PC-3 (cell line): Measurements from ENCODE around the gene PVALEF. TPM values are rescaled to one million over a fixed set of nuclear protein-coding genes. Genes with fewer than 3 reads are reported as not detected.

ENCODE experiments used
- ATAC-seq: fragments of 200-7000 bp; cut with Tn5 transposase; 2 replicates; pipeline ENCODE4 v1.9.1; 2020; ENCODE audit warnings: mild to moderate bottlenecking, moderate library complexity
- BruUV-seq: library from RNA; stranded (reverse); fragments of 400-500 nt; replicated peaks from 2 replicates; lab custom pipeline; 2021; lab: Mats Ljungman, UMichigan
- CTCF ChIA-PET: fragments of 300-600 bp; sonication (Branson Sonifier 250); formaldehyde crosslinking; loops from one replicate; lab custom pipeline; 2022; ENCODE audit warnings: antibody characterized with exemption; lab: Charles Lee
- POLR2A ChIA-PET: fragments of 300-600 bp; sonication (Branson Sonifier 250); formaldehyde crosslinking; loops from one replicate; lab custom pipeline; 2022; ENCODE audit warnings: antibody characterized with exemption; ENCODE audit not compliant: unreplicated experiment; lab: Charles Lee
- DNase-seq: peaks from one replicate; pipeline ENCODE4 v3.0.0-alpha.2; 2015
- H2AFZ ChIP-seq: fragments of 300-600 bp; sonication (generic); 2 replicates; pipeline ENCODE4 v1.6.0; 2016; ENCODE audit warnings: antibody characterized with exemption, low read length
- H3F3A ChIP-seq: fragments of 300-600 bp; sonication (generic); one replicate; pipeline ENCODE4 v1.6.0; 2017; ENCODE audit warnings: antibody characterized with exemption, low read length, control low read depth, mild to moderate bottlenecking; ENCODE audit not compliant: unreplicated experiment
- H3K27ac ChIP-seq: fragments of 300-600 bp; sonication (generic); 2 replicates; pipeline ENCODE4 v1.5.1; 2016; ENCODE audit warnings: mild to moderate bottlenecking, low read length
- H3K27me3 ChIP-seq: fragments of 300-600 bp; sonication (generic); 2 replicates; pipeline ENCODE4 v1.6.1; 2016; ENCODE audit warnings: low read length, mixed read lengths
- H3K36me3 ChIP-seq: fragments of 300-600 bp; sonication (generic); 2 replicates; pipeline ENCODE4 v1.6.1; 2016; ENCODE audit warnings: low read depth, mixed run types, low read length, mixed read lengths
- H3K4me1 ChIP-seq: fragments of 300-600 bp; sonication (generic); 2 replicates; pipeline ENCODE4 v1.5.1; 2016; ENCODE audit warnings: low read length; ENCODE audit not compliant: insufficient read depth
- H3K4me2 ChIP-seq: fragments of 300-600 bp; sonication (generic); 2 replicates; pipeline ENCODE4 v1.6.0; 2016; ENCODE audit warnings: low read length
- H3K4me3 ChIP-seq: fragments of 300-600 bp; sonication (generic); 2 replicates; pipeline ENCODE4 v1.5.1; 2016; ENCODE audit warnings: mild to moderate bottlenecking, low read length, mixed read lengths
- H3K79me2 ChIP-seq: fragments of 300-600 bp; sonication (generic); 2 replicates; pipeline ENCODE4 v1.6.1; 2017; ENCODE audit warnings: low read length, mixed read lengths
- H3K9ac ChIP-seq: fragments of 300-600 bp; sonication (generic); 2 replicates; pipeline ENCODE4 v1.6.0; 2016; ENCODE audit warnings: mild to moderate bottlenecking, low read length
- H3K9me2 ChIP-seq: fragments of 300-600 bp; sonication (generic); replicated peaks from 2 replicates; pipeline ENCODE4 v1.6.1; 2016; ENCODE audit warnings: mixed run types, low read length, mixed read lengths
- H3K9me3 ChIP-seq: fragments of 300-600 bp; sonication (generic); 2 replicates; pipeline ENCODE4 v1.6.1; 2016; ENCODE audit warnings: low read length, mixed read lengths
- H4K20me1 ChIP-seq: fragments of 300-600 bp; sonication (generic); 2 replicates; pipeline ENCODE4 v1.6.1; 2016; ENCODE audit warnings: low read length, mixed read lengths
- EZH2 ChIP-seq: fragments of 300-600 bp; sonication (generic); IDR thresholded peaks from one replicate; pipeline ENCODE4 v1.6.1; 2017; ENCODE audit warnings: antibody characterized with exemption, mild to moderate bottlenecking, low read length; ENCODE audit not compliant: unreplicated experiment
- EZH2phosphoT487 ChIP-seq: fragments of 300-600 bp; sonication (generic); IDR thresholded peaks from 2 replicates; pipeline ENCODE4 v1.6.1; 2018; ENCODE audit warnings: mild to moderate bottlenecking, antibody characterized with exemption, low read length, borderline replicate concordance
- intact Hi-C: fragments of 100-400 bp; cut with micrococcal nuclease; formaldehyde crosslinking; loops from 2 replicates; pipeline ENCODE4 v1.9.0; 2023
- total RNA-seq: library from RNA; depleted of rRNA; stranded (reverse); fragments of >200 nt; gene quantifications from 2 replicates; pipeline ENCODE4 v1.2.3, GENCODE V29; 2014
- TF ChIP-seq, protein P1 (sequence below): fragments of 300-600 bp; sonication (generic); conservative IDR thresholded peaks from 2 replicates; pipeline ENCODE4 v1.5.1; 2017; ENCODE audit warnings: antibody characterized with exemption, low read depth, mild to moderate bottlenecking, low read length

PVALEF gene
- total RNA-seq, 1 experiment from 2014 or later, result not detected

DNA sequence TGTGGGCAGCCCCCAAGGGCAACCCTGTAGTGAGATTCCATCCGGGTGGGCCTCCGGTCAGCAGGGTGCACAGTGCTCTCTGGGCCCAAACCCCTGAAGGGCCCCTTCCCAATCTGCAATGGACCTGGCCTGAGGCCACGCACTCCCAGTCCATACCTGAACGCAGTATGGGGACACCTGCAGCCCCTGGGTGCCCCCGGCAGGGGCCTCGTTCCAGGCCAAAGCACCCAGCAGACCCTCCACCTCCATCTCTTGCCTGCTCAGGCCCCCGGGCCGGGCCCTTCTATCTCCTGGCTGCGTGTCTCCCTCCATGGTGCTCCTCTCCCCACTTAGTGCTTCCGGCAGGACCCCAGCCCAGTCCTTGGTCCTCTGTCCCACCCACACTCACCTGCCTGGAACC is 18.0 kb downstream of the PVALEF start:
- Histone ChIP-seq H3K27me3 (no peaks in the 10 kb centered on the region), H3K27ac (no peak overlapping the region), H3K4me3 (no peak overlapping the region), H3K9me2 (no peaks in the 10 kb centered on the region), H3K9me3 (no peaks in the 10 kb centered on the region), H3K4me1 (no peaks in the 10 kb centered on the region), H4K20me1 (no peaks in the 10 kb centered on the region), H3K4me2 (no peak overlapping the region), H2AFZ (no peak overlapping the region), H3K36me3 (no peaks in the 10 kb centered on the region), H3K79me2 (no peaks in the 10 kb centered on the region), H3F3A (no peaks in the 10 kb centered on the region), H3K9ac (no peak overlapping the region)
- ChIA-PET CTCF (no interaction called here), POLR2A (no interaction called here)
- no TSS peak for BruUV-seq
- intact Hi-C loops, result no loop called here
- no peak for DNase-seq
- ATAC-seq, result no peak
- TF ChIP-seq EZH2phosphoT487 (no peak), EZH2 (no peak)
- TF ChIP-seq, protein P1, sequence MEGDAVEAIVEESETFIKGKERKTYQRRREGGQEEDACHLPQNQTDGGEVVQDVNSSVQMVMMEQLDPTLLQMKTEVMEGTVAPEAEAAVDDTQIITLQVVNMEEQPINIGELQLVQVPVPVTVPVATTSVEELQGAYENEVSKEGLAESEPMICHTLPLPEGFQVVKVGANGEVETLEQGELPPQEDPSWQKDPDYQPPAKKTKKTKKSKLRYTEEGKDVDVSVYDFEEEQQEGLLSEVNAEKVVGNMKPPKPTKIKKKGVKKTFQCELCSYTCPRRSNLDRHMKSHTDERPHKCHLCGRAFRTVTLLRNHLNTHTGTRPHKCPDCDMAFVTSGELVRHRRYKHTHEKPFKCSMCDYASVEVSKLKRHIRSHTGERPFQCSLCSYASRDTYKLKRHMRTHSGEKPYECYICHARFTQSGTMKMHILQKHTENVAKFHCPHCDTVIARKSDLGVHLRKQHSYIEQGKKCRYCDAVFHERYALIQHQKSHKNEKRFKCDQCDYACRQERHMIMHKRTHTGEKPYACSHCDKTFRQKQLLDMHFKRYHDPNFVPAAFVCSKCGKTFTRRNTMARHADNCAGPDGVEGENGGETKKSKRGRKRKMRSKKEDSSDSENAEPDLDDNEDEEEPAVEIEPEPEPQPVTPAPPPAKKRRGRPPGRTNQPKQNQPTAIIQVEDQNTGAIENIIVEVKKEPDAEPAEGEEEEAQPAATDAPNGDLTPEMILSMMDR, result no peak

DNA sequence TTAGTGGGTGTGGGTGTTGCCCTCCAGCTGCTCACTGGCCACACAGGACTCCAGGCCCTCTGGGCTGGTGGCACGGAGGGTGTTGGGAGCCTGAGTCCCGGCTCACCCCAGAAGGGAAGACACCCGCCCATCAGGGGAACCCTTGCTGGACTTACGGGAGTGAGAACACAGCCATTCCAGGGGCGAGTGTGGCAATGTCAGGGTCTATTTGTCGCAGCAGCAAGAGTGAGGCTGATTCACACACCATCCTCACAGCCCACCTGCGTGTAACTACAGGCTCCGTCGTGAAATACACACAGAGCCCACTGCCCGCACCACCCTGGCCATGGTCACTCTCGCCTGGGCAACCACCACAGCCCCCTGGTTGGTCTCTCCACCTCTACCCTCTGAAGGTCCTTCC is 18.5 kb downstream of the PVALEF start:
- DNase-seq (no peak), ATAC-seq (no peak)
- H3K36me3 ChIP-seq, result no peaks in the 10 kb centered on the region
- no peak overlapping the region for H3K4me3 ChIP-seq
- no peak overlapping the region for H3K9ac ChIP-seq
- H2AFZ ChIP-seq, result no peak overlapping the region
- intact Hi-C loops, result no loop called here
- TF ChIP-seq EZH2phosphoT487 (no peak), EZH2 (no peak)
- TF ChIP-seq, protein P1, result no peak
- H3K79me2 ChIP-seq, result no peaks in the 10 kb centered on the region
- no peaks in the 10 kb centered on the region for H4K20me1 ChIP-seq
- BruUV-seq, result no TSS peak
- H3K9me3 ChIP-seq, result no peaks in the 10 kb centered on the region
- POLR2A ChIA-PET, result no interaction called here
- no peaks in the 10 kb centered on the region for H3K4me1 ChIP-seq
- no peak overlapping the region for H3K27ac ChIP-seq
- no peaks in the 10 kb centered on the region for H3F3A ChIP-seq
- H3K9me2 ChIP-seq, result no peaks in the 10 kb centered on the region
- no peak overlapping the region for H3K4me2 ChIP-seq
- no peaks in the 10 kb centered on the region for H3K27me3 ChIP-seq
- CTCF ChIA-PET, result no interaction called here

DNA sequence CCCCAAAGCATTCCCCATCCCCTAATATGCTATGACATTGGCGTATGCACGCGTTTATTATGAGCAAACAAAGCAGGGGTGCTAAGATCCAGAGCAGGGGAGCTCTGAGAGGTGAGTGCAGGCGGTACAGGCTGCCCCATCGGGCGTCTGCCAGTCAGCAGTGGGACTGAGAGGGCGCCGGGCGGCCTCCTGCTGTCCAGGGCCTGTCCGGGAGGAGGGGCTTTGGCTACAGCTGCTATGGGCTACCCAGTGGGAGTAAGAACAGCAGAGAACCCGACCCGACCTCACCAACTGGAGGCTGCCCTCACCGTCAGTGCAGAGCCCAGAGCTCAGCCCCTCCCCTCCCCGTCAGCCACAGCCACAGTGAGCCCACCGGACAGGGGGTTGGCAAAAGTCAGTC is 19.2 kb downstream of the PVALEF start:
- Histone ChIP-seq H3K4me2 (no peak overlapping the region), H3K9me3 (no peaks in the 10 kb centered on the region), H3K9ac (no peak overlapping the region), H3K27me3 (no peaks in the 10 kb centered on the region), H3F3A (no peaks in the 10 kb centered on the region), H3K9me2 (no peaks in the 10 kb centered on the region), H3K79me2 (no peaks in the 10 kb centered on the region), H3K4me1 (no peaks in the 10 kb centered on the region), H4K20me1 (no peaks in the 10 kb centered on the region), H3K4me3 (no peak overlapping the region), H3K36me3 (no peaks in the 10 kb centered on the region), H2AFZ (no peak overlapping the region), H3K27ac (no peak overlapping the region)
- TF ChIP-seq, protein P1, result no peak
- TF ChIP-seq EZH2phosphoT487, result no peak
- TF ChIP-seq EZH2, result no peak
- DNase-seq, result no peak
- ChIA-PET POLR2A (no interaction called here), CTCF (no interaction called here)
- no TSS peak for BruUV-seq
- no peak for ATAC-seq
- intact Hi-C loops, result no loop called here
